ENCODE data around the gene BIN1. TPM values are rescaled to one million over a fixed set of nuclear protein-coding genes. Genes with fewer than 3 reads are reported as not detected.

BIN1 gene
- total RNA-seq, 6 experiments from 2014 or later: 22.6 to 26.1 (median 23.5) TPM

GRCh38 chr2:127048969-127049897 is 57.7 kb downstream of the BIN1 start:
- Mint-ChIP-seq H3K4me1 (ENCODE audit: low read depth) (no peaks in the 10 kb centered on the region), H3K9me3 (no peaks in the 10 kb centered on the region), H3K27me3 (ENCODE audit: insufficient read depth) (peaks cover 2% of the 10 kb centered on the region; the same call in 1 of the 2 replicates), H3K27ac (no peak overlapping the region), H3K4me3 (no peak overlapping the region), H3K36me3 (ENCODE audit: low read depth) (no peaks in the 10 kb centered on the region)
- TF ChIP-seq CTCF (IDR thresholded peaks at IDR 0.05): no peak
- DNase-seq: no peak

- H3K27me3 Mint-ChIP-seq (ENCODE audit: insufficient read depth): peaks cover 2% of the 10 kb centered on the region; the same call in 1 of the 2 replicates
- no peak for TF ChIP-seq CTCF (IDR thresholded peaks at IDR 0.05)
- no peak overlapping the region for H3K27ac Mint-ChIP-seq
- DNase-seq: no peak
- H3K9me3 Mint-ChIP-seq: no peaks in the 10 kb centered on the region
- no peaks in the 10 kb centered on the region for H3K4me1 Mint-ChIP-seq (ENCODE audit: low read depth)
- H3K4me3 Mint-ChIP-seq: no peak overlapping the region
- H3K36me3 Mint-ChIP-seq (ENCODE audit: low read depth): no peaks in the 10 kb centered on the region
Observed at GRCh38 chr2:127048618-127048935, 58.4 kb downstream of the BIN1 start.

GRCh38 chr2:127047716-127048617 is 59.0 kb downstream of the BIN1 start:
- TF ChIP-seq CTCF (IDR thresholded peaks at IDR 0.05): no peak
- no peak for DNase-seq
- Mint-ChIP-seq H3K4me1 (ENCODE audit: low read depth) (no peaks in the 10 kb centered on the region), H3K27ac (no peak overlapping the region), H3K36me3 (ENCODE audit: low read depth) (no peaks in the 10 kb centered on the region), H3K4me3 (no peak overlapping the region), H3K9me3 (no peaks in the 10 kb centered on the region), H3K27me3 (ENCODE audit: insufficient read depth) (peaks cover 2% of the 10 kb centered on the region; the same call in 1 of the 2 replicates)

- DNase-seq: no peak
- H3K4me1 Mint-ChIP-seq (ENCODE audit: low read depth): no peaks in the 10 kb centered on the region
- no peaks in the 10 kb centered on the region; the same call in 1 of the 2 replicates for H3K27me3 Mint-ChIP-seq (ENCODE audit: insufficient read depth)
- no peak overlapping the region for H3K27ac Mint-ChIP-seq
- no peak for TF ChIP-seq CTCF (IDR thresholded peaks at IDR 0.05)
- no peaks in the 10 kb centered on the region for H3K9me3 Mint-ChIP-seq
- no peak overlapping the region for H3K4me3 Mint-ChIP-seq
- no peaks in the 10 kb centered on the region for H3K36me3 Mint-ChIP-seq (ENCODE audit: low read depth)
Observed at GRCh38 chr2:127047054-127047453, 59.9 kb downstream of the BIN1 start.

GRCh38 chr2:127046579-127046978 is 60.4 kb downstream of the BIN1 start:
- Mint-ChIP-seq H3K9me3 (no peaks in the 10 kb centered on the region), H3K4me3 (no peak overlapping the region), H3K27ac (no peak overlapping the region), H3K36me3 (ENCODE audit: low read depth) (no peaks in the 10 kb centered on the region), H3K4me1 (ENCODE audit: low read depth) (no peaks in the 10 kb centered on the region), H3K27me3 (ENCODE audit: insufficient read depth) (no peaks in the 10 kb centered on the region; the same call in 1 of the 2 replicates)
- DNase-seq: no peak
- no peak for TF ChIP-seq CTCF (IDR thresholded peaks at IDR 0.05)

All from HFFc6 (cell line).